HuH-7 (cell line): ENCODE results near the gene CDK2AP2.
"Not testable (repeated sequence)": the region's sequence is repeated elsewhere in the genome, so short reads cannot be mapped to it uniquely, and the experiment has no call there.

Source experiments
- DNase-seq: peaks from one replicate; pipeline ENCODE4 v3.0.0; 2011; ENCODE audit warnings: low spot score

Gene CDK2AP2

DNA sequence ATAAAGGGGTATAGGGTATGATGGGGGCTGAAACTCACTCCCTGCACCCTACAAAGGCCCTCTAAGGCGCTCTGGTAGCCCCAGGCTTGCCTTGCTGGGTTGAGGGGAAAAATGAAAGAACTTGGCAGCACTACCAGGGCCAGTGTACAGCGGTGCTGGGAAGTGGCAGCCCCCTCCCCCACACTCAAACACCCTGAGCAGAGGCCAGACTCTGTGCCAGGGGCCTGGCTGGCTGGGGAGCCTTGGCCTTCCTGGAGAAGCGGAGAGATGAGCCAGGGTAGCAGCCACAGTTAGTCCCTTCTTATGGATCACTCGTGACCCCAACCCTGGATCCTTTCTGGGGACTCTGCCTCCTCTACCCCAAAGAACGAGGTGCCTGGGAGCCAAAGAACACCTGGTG lies 41.6 kb downstream of the CDK2AP2 start:
- DNase-seq: no peak

DNA sequence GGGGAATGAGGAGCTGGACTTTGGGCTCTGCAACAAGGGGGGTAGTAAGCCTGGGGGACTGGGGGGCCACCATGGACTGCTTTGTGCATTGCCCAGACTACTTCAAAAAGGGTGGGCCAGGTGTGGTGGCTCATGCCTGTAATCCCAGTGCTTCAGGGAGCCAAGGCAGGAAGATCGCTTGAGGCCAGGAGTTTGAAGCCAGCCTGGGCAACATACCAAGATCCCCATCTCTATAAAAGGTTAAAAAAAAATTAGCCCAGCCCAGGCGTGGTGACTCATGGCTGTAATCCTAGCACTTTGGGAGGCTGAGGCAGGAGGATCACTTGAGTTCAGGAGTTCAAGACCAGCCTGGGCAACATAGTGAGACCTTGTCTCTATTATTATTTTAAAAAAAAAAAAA lies 42.4 kb downstream of the CDK2AP2 start:
- not testable (repeated sequence) for DNase-seq

DNA sequence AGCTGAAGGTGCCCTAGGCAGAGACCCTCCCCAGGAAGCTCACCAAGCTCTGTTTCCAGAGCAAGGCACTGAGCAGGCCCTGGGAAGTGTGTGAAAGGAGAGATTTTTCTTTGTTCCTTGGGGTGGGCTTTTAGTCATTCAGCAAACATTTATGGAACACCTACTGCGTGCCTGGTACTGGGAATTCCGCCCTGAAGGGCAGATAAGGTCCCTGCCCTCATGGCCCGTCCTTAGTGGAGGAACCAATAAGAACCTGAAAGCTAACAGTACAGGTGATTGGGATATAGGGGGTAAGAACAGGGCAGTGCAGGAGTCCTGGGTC lies 42.8 kb downstream of the CDK2AP2 start:
- DNase-seq: no peak

DNA sequence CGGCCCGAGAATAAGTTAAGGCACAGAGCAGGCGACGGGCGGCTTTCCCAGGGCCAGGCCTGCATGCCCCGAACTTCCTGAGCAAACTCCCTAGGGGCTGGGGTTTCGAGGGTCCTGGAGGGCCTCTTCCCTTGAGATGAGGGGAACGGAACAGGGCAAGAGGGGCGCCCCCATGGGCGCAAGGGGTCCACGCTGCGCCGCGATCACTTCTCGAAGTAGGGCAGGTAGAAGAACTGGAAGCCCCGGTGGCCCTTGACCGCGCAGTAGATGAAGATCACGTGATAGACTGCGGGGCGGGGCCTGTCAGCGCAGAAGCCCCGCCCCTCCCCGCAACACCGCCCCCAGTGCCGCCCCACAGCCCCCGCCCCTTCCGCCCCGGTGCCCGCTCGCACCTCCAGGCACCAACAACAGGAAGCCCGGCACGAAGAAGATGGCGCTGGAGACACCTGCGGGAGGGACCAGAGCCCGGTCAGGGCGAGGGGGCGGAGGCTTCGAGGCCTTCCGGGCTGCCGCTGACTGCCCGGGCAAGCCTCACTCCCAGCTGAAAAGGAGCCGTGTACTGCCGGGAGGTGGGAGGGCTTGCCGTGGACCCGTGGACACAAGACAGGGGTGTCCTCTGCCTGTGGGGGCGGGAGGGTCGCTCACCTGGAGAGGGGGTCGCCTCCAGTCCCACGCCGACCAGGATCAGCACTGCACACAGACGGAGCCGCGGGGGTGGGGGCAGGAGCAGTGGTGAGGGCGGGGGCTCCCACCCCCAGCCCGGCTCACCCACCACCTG lies 43.4 kb downstream of the CDK2AP2 start:
- peak; percentile 100 for DNase-seq

DNA sequence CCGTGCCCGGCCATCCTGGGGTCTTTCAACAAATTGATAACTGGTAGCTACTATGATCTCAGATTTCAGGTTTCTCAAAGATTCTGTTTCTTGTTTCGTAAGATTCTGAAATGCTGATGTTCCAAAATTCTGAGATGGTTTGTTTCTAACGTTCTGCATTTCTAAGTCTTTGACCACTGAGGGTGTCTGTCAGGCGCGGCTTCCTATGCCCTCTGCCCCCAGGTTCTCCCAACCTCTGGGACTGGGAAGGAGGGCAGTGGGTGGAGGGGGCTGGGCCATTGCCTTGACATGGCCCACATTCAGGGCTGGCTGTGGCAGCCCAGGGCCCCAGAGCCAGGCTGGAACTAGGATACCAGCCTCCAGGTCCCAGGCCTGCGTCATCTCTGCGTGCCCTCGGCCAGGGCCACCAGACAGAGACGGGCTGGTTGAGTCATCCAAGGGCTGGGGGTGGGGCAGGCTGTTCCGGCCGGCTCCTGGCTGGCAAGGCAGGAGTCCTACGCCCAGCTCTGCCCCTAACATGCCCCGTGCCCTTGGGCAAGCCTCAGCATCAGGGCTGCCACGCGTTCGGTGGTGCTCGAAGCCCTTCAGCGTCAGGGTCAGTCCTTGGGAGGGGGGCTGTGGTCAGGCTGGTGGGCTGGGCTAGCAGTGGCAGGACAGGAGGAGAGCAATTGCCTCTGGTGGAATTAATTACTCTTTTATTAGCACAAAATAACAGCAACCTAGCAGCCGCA lies 44.1 kb downstream of the CDK2AP2 start:
- no peak for DNase-seq

DNA sequence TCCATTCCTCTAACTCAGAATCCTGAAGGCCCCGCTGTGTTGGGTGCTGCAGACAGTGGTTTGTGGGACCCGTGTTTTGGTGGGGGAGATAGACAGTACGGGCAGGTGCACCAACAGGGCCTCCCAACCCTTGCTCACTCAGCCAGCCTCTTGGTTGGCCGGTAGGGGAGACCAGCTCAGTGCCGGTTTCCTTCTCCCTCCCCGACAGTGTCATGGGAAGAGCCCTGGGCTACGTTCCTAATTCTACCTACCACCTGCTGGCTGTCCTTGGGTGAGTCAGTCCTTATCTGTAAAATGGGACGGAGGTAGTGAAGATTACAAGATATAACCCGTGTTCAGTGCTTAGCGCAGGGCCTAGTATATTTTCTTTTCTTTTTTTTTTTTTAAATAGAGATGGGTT lies 44.8 kb downstream of the CDK2AP2 start:
- DNase-seq: no peak

DNA sequence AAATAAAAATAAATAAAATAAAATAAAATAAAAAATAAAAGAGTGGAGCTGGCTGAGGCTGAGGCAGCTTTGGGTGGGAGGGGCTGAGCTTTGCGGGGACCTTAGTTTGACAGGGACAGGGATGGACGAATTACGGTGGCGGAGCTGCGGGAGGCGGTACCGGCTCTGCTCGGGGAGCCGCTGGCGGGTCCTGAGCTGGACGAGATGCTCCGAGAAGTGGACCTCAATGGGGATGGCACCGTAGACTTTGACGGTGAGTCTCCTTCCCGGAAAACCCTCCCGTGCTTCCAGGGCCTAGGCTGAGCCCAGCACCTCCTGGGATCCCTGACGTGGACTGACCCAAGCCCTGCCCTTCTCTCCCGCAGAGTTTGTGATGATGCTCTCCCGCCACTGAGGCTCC lies 49.7 kb downstream of the CDK2AP2 start:
- no peak for DNase-seq

DNA sequence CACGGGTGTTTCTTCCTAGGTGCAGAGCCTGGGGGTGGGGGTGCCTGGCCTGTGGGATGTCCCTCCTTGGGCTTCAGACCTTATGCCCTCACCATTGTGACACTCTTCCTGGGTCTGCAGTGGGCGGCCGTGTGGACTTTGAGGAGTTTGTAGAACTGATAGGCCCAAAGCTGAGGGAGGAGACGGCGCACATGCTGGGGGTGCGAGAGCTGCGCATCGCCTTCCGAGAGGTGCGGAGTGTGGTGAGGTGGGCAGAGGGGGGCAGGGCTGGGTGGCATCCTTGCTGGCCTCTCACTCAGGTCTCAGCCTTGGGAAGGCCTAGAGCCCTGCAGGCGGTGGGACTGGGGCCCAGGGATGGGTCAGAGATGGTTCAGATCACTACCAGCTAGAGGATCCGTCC lies 50.5 kb downstream of the CDK2AP2 start:
- no peak for DNase-seq
